ENCODE results near the gene MID2.

MID2 gene

DNA sequence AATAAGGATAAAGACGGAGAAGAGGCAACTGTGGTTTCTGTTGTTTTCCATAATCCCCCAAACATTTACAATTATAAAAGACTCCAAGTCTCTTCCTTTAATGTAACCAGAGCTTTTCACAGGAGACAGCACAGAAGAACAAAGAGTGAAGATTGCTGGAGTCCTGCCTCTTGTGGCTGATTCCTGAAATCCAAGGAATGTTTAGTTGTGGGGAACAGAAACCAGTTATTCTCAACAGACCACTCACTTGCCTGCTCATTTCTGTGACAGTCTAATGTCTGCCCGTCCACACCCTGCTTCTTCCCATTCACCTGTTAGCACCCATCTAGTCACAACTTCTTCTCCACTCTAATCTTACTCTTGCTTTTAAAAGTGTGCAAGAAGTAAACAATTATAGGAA is 144.4 kb downstream of the MID2 start:
- no peak for DNase-seq

DNA sequence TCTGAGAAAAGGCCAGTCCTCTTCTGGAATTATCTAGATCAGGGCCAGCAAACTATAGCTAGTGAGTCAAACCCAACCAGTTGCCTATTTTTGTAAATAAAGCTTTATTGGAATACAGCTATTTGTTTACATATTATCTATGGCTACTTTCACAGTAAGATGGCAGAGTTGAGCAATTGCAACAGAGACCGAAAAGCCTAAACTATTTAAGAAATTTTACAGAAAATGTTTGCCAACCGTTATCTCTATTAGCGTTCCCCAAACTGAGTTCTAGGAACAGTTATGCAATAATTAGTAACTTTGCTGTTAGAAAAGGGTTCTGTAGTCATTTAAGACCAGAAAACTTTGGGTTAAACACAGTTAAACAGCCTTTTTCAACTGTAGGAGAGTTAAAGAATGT is 146.0 kb downstream of the MID2 start:
- no peak for DNase-seq

All from NCI-H1092 (cell line).